ENCODE results near the gene CRYBA4. TPM values are rescaled to one million over a fixed set of nuclear protein-coding genes. Genes with fewer than 3 reads are reported as not detected.

Gene CRYBA4
- total RNA-seq = not detected

GRCh38 chr22:26621663-26622062, at the start of gene CRYBA4:
Gene CRYBA4, plus strand, starts transcription at chr22:26621963. Its CDS starts 634 bp downstream, at chr22:26622597.
- ChIA-PET CTCF (interaction anchor here (0.6 kb wide), 1 partner anchor 70 kb away, joined by 3 read pairs; no protein-coding TSS in a partner anchor), POLR2A (no interaction called here)

- ChIA-PET POLR2A (no interaction called here), CTCF (interaction anchor here (0.6 kb wide), 1 partner anchor 37 kb away, joined by 3 read pairs; no protein-coding TSS in a partner anchor)
Observed at GRCh38 chr22:26573026-26573662, 48.6 kb upstream of the CRYBA4 start.

GRCh38 chr22:26574001-26574723, 47.6 kb upstream of the CRYBA4 start:
- CTCF ChIA-PET = no interaction called here

GRCh38 chr22:26576026-26576680, 45.6 kb upstream of the CRYBA4 start:
- ChIA-PET POLR2A (no interaction called here), CTCF (no interaction called here)

More at GRCh38 chr22:26574001-26574723, 47.6 kb upstream of the CRYBA4 start:
- POLR2A ChIA-PET = no interaction called here

GRCh38 chr22:26577081-26577480, 44.7 kb upstream of the CRYBA4 start:
- POLR2A ChIA-PET = interaction anchor here (1.3 kb wide), 1 partner anchor 13 kb away, joined by 10 read pairs; the partner anchor contains the start of gene TPST2
- CTCF ChIA-PET = no interaction called here

GRCh38 chr22:26579331-26579886, 42.4 kb upstream of the CRYBA4 start:
- ChIA-PET CTCF (interaction anchor here (1.0 kb wide), 1 partner anchor 24 kb away, joined by 5 read pairs; no protein-coding TSS in a partner anchor), POLR2A (no interaction called here)

GRCh38 chr22:26580240-26580962, 41.4 kb upstream of the CRYBA4 start:
- POLR2A ChIA-PET = no interaction called here

GRCh38 chr22:26581026-26581425, 40.7 kb upstream of the CRYBA4 start:
- CTCF ChIA-PET = no interaction called here
- POLR2A ChIA-PET = no interaction called here

More at GRCh38 chr22:26580240-26580962, 41.4 kb upstream of the CRYBA4 start:
- CTCF ChIA-PET = interaction anchor here (0.5 kb wide), 1 partner anchor 64 kb away, joined by 3 read pairs; no protein-coding TSS in a partner anchor

GRCh38 chr22:26581633-26582168, 40.1 kb upstream of the CRYBA4 start:
- ChIA-PET POLR2A (no interaction called here), CTCF (no interaction called here)

GRCh38 chr22:26584010-26584409, 37.8 kb upstream of the CRYBA4 start:
- POLR2A ChIA-PET = no interaction called here
- CTCF ChIA-PET = no interaction called here

- ChIA-PET CTCF (interaction anchor here (0.6 kb wide), 1 partner anchor 59 kb away, joined by 3 read pairs; no protein-coding TSS in a partner anchor), POLR2A (interaction anchor here (0.6 kb wide), 1 partner anchor 46 kb away, joined by 5 read pairs; no protein-coding TSS in a partner anchor)
Observed at GRCh38 chr22:26585104-26585790, 36.5 kb upstream of the CRYBA4 start.

- CTCF ChIA-PET = interaction anchor here (1.5 to 2.1 kb wide), 2 partner anchors 55 to 57 kb away, joined by 3 to 4 read pairs; no protein-coding TSS in a partner anchor
- POLR2A ChIA-PET = no interaction called here
Observed at GRCh38 chr22:26586556-26587325, 35.0 kb upstream of the CRYBA4 start.

- CTCF ChIA-PET = interaction anchor here (0.9 to 2.1 kb wide), 2 partner anchors 13 to 56 kb away, joined by 3 to 4 read pairs; no protein-coding TSS in a partner anchor
- POLR2A ChIA-PET = interaction anchor here (0.6 kb wide), 1 partner anchor 57 kb away, joined by 3 read pairs; no protein-coding TSS in a partner anchor
Observed at GRCh38 chr22:26587991-26588613, 33.7 kb upstream of the CRYBA4 start.

GRCh38 chr22:26588729-26589366, 32.9 kb upstream of the CRYBA4 start:
- CTCF ChIA-PET = interaction anchor here (0.9 to 2.1 kb wide), 3 partner anchors 13 to 55 kb away, joined by 3 to 4 read pairs (median 4); no protein-coding TSS in a partner anchor

GRCh38 chr22:26589367-26589844, 32.4 kb upstream of the CRYBA4 start:
- ChIA-PET POLR2A (interaction anchor here (0.6 to 1.0 kb wide), 2 partner anchors 12 to 54 kb away, joined by 3 to 10 read pairs; no protein-coding TSS in a partner anchor), CTCF (interaction anchor here (1.0 kb wide), 1 partner anchor 53 kb away, joined by 4 read pairs; no protein-coding TSS in a partner anchor)

More at GRCh38 chr22:26588729-26589366, 32.9 kb upstream of the CRYBA4 start:
- POLR2A ChIA-PET = interaction anchor here (0.6 kb wide), 1 partner anchor 54 kb away, joined by 3 read pairs; no protein-coding TSS in a partner anchor

All from activated CD8-positive, alpha-beta memory T cell treated with anti-CD3 and anti-CD28 coated beads for 36 hours (primary cell).